Mesenchymal stem cell (in vitro differentiated cells and primary cell): ENCODE results near the gene SHC3.

Source experiments
- DNase-seq: peaks from one replicate; pipeline ENCODE4 v3.0.0-alpha.2; 2013
- H2AFZ ChIP-seq: one replicate; pipeline ENCODE4 v1.6.1; 2013; ENCODE audit warnings: low read depth, mild to moderate bottlenecking, control low read depth, inconsistent platforms, low read length, moderate library complexity
- H2AK5ac ChIP-seq: 2 replicates; pipeline ENCODE4 v1.6.1; 2013; ENCODE audit warnings: low read length, moderate library complexity, mild to moderate bottlenecking, inconsistent platforms; ENCODE audit not compliant: severe bottlenecking
- H2BK120ac ChIP-seq: one replicate; pipeline ENCODE4 v1.6.1; 2013; ENCODE audit warnings: low read depth, mild to moderate bottlenecking, inconsistent platforms, low read length, moderate library complexity
- H2BK12ac ChIP-seq, 2 experiments: one replicate each; pipeline ENCODE4 v1.6.1; 2013; ENCODE audit warnings: inconsistent platforms in 2 of 2, low read length in 2 of 2, mild to moderate bottlenecking in 2 of 2, moderate library complexity in 2 of 2, control low read depth in 1 of 2
- H2BK15ac ChIP-seq: one replicate; pipeline ENCODE4 v1.6.1; 2013; ENCODE audit warnings: mild to moderate bottlenecking, low read depth, inconsistent platforms; ENCODE audit not compliant: poor library complexity, severe bottlenecking
- H2BK5ac ChIP-seq: 2 replicates; pipeline ENCODE4 v1.6.1; 2013; ENCODE audit warnings: low read depth, mild to moderate bottlenecking, low read length, control low read depth, inconsistent platforms; ENCODE audit not compliant: poor library complexity, severe bottlenecking
- H3K14ac ChIP-seq, 2 experiments: one replicate each; pipeline ENCODE4 v1.6.1; 2013; ENCODE audit warnings: inconsistent platforms in 2 of 2, low read length in 2 of 2, control low read depth in 1 of 2, mild to moderate bottlenecking in 1 of 2, moderate library complexity in 1 of 2
- H3K18ac ChIP-seq, 2 experiments: one replicate each; pipeline ENCODE4 v1.6.1; 2013; ENCODE audit warnings: inconsistent platforms in 2 of 2, low read length in 2 of 2, control low read depth in 1 of 2, low read depth in 1 of 2, mild to moderate bottlenecking in 1 of 2
- H3K23ac ChIP-seq, 2 experiments: one replicate each; pipeline ENCODE4 v1.6.1; 2013; ENCODE audit warnings: inconsistent platforms in 2 of 2, low read length in 2 of 2, mild to moderate bottlenecking in 2 of 2, moderate library complexity in 2 of 2, control low read depth in 1 of 2
- H3K27ac ChIP-seq: 2 replicates; pipeline ENCODE4 v1.5.1; 2013; ENCODE audit warnings: mild to moderate bottlenecking, moderate library complexity, low read length, control low read depth, inconsistent platforms; ENCODE audit not compliant: poor library complexity, severe bottlenecking
- H3K27me3 ChIP-seq, 2 experiments: 2 replicates each; pipeline versions ENCODE4 v1.6.1 to v1.7.0; 2013; ENCODE audit warnings: low read length in 2 of 2, mild to moderate bottlenecking in 2 of 2, moderate library complexity in 2 of 2, control low read depth in 1 of 2, inconsistent platforms in 1 of 2; ENCODE audit not compliant: control insufficient read depth in 1 of 2, insufficient read depth in 1 of 2
- H3K36me3 ChIP-seq, 2 experiments: 2 replicates each; pipeline versions ENCODE4 v1.6.1 to v1.7.0; 2013; ENCODE audit warnings: low read length in 2 of 2, control low read depth in 1 of 2, inconsistent platforms in 1 of 2, low read depth in 1 of 2, mild to moderate bottlenecking in 1 of 2; ENCODE audit not compliant: insufficient read depth in 2 of 2, control insufficient read depth in 1 of 2
- H3K4ac ChIP-seq, 2 experiments: one replicate each; pipeline ENCODE4 v1.6.1; 2013; ENCODE audit warnings: inconsistent platforms in 2 of 2, low read length in 2 of 2, mild to moderate bottlenecking in 2 of 2, moderate library complexity in 2 of 2, control low read depth in 1 of 2, low read depth in 1 of 2
- H3K4me1 ChIP-seq: 2 replicates; pipeline ENCODE4 v1.6.1; 2013; ENCODE audit warnings: low read depth, low read length, control low read depth; ENCODE audit not compliant: control insufficient read depth, insufficient read depth
- H3K4me2 ChIP-seq: 2 replicates; pipeline ENCODE4 v1.6.1; 2013; ENCODE audit warnings: low read length, mild to moderate bottlenecking, inconsistent platforms; ENCODE audit not compliant: poor library complexity, severe bottlenecking
- H3K4me3 ChIP-seq, 2 experiments: 2 replicates each; pipeline versions ENCODE4 v1.5.1 to v1.7.0; 2013; ENCODE audit warnings: low read length in 2 of 2, mild to moderate bottlenecking in 2 of 2, control low read depth in 1 of 2, low read depth in 1 of 2; ENCODE audit not compliant: insufficient read depth in 1 of 2
- H3K79me1 ChIP-seq: replicated peaks from 2 replicates; pipeline ENCODE4 v1.6.1; 2013; ENCODE audit warnings: mild to moderate bottlenecking, control low read depth, low read length, inconsistent platforms; ENCODE audit not compliant: poor library complexity, severe bottlenecking
- H3K9ac ChIP-seq: 2 replicates; pipeline ENCODE4 v1.7.0; 2013; ENCODE audit warnings: mild to moderate bottlenecking, low read length, moderate library complexity
- H3K9me3 ChIP-seq: 2 replicates; pipeline ENCODE4 v1.7.0; 2013; ENCODE audit warnings: mild to moderate bottlenecking, low read length; ENCODE audit not compliant: control insufficient read depth
- H4K8ac ChIP-seq: one replicate; pipeline ENCODE4 v1.6.1; 2013; ENCODE audit warnings: inconsistent platforms, mild to moderate bottlenecking, low read length, moderate library complexity
- H4K91ac ChIP-seq: one replicate; pipeline ENCODE4 v1.6.1; 2013; ENCODE audit warnings: mild to moderate bottlenecking, low read length, inconsistent platforms
- WGBS: methylation state at CpG from one replicate; pipeline ENCODE4 v1.1.7; 2013; ENCODE audit warnings: mixed read lengths; 5-methylcytosine and 5-hydroxymethylcytosine counted together

The SHC3 gene

DNA sequence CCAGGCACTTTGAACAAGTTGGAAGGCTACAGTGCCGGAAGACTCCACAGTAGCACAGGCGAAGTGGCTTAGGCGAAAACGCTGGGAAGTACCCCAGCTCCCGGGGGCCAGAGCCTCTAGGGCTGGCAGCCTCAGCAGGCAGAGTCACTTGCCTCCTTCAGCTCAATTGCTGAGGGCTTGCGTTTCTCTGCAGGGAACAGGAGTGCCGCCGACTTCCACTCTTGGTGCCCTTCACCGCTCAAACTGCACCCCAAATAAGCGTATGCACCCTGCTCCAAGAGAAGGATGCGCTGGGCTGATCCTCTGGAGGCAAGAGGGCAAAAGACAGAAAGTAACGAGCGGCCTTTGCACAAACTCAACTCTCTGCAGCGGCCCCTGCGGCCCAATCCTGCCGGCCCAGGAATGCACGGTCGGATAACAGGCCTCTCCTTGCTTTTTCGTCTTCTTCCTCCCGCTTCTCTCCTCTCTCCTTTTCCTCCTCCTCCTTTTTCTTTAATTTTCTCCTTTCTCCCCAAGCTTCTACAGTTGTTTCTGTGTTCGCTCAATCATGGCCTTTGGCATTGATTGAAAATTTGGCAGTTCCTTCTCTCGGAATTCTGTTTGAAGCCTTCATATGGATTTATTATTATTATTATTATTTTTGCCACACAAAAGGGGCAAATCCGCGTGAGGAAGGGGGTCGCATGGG, 188.4 kb downstream of the SHC3 start:
- H3K4me2 ChIP-seq, result peak overlapping the region; percentile 99
- H2AK5ac ChIP-seq, result no peak overlapping the region
- H3K4ac ChIP-seq, result peak overlapping the region in 1 of 2 experiments; percentile 83
- peaks cover 8% of the 10 kb centered on the region for H3K79me1 ChIP-seq
- H3K4me1 ChIP-seq, result peaks cover 10% of the 10 kb centered on the region
- no peak for DNase-seq
- no peaks in the 10 kb centered on the region for H3K9me3 ChIP-seq
- H4K8ac ChIP-seq, result peak overlapping the region; percentile 64
- peak overlapping the region; percentile 65 for H2BK15ac ChIP-seq
- no peak overlapping the region for H3K23ac ChIP-seq
- H3K18ac ChIP-seq, result peak overlapping the region; percentile 50 to 83
- no peak overlapping the region for H2BK5ac ChIP-seq
- peak overlapping the region; percentile 34 to 40 for H2BK12ac ChIP-seq
- no peaks in the 10 kb centered on the region for H3K36me3 ChIP-seq
- H4K91ac ChIP-seq, result peak overlapping the region; percentile 55
- no peak overlapping the region for H2BK120ac ChIP-seq
- H3K27me3 ChIP-seq, result no peaks in the 10 kb centered on the region
- no peak overlapping the region for H3K27ac ChIP-seq
- H3K9ac ChIP-seq, result no peak overlapping the region
- 59% methylated on average over 23 of the region's 25 CpGs for WGBS
- no peak overlapping the region for H2AFZ ChIP-seq
- peak overlapping the region in 1 of 2 experiments; percentile 84 for H3K4me3 ChIP-seq
- peak overlapping the region in 1 of 2 experiments; percentile 38 for H3K14ac ChIP-seq

DNA sequence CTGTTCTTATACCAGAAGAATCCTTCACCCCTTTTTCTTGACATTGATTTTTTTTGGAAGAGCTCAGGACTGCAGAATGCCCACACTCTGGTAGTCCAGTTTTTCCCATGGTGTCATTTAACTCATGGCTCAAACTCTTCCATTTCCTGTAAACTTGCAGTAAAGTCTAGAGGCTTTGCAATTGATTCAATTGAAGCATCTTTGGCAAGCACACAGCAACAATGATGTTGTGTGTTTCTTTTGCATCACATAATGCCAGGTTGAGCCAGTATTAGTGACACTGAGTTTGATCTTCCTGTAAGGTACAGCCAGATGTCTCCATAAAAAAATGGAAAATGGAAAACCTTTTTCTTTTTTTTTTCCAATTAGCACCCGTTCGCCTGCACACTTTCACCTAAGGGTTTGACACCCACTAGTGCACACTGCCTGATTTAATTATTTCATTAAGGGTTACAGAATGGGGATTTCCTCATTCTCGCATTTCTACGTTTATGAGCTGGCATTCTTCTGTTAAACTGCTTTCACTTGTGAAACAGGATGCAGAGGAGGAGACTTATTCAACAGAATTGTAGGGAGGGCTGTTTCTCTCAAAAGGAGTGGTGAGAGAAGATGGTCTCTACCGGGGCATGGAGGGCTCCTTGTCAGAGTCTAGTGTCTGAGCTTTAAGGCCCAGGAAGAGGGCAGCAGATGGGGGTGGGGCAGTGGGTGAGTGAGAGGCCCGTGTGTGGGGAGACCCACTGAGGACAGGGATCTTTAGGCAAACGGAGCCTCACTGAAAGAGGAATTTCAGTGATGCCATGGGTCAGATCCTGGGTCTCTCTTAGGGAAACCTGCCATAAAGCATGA, 189.6 kb downstream of the SHC3 start:
- no peak overlapping the region for H2AK5ac ChIP-seq
- H3K4me3 ChIP-seq, result peak overlapping the region in 1 of 2 experiments; percentile 27
- no peak overlapping the region for H4K91ac ChIP-seq
- DNase-seq, result peak; percentile 77
- no peak overlapping the region for H2BK5ac ChIP-seq
- H3K27ac ChIP-seq, result peak overlapping the region; percentile 8
- WGBS, result 20% methylated on average over 5 of the region's 7 CpGs
- H2BK15ac ChIP-seq, result no peak overlapping the region
- no peaks in the 10 kb centered on the region for H3K36me3 ChIP-seq
- peaks cover 10% of the 10 kb centered on the region for H3K4me1 ChIP-seq
- no peak overlapping the region for H3K23ac ChIP-seq
- H3K9me3 ChIP-seq, result no peaks in the 10 kb centered on the region
- H2BK12ac ChIP-seq, result peak overlapping the region; percentile 22 to 78
- H2BK120ac ChIP-seq, result no peak overlapping the region
- H3K4ac ChIP-seq, result peak overlapping the region in 1 of 2 experiments; percentile 54
- H3K79me1 ChIP-seq, result peaks cover 3% of the 10 kb centered on the region
- H3K9ac ChIP-seq, result peak overlapping the region; percentile 52
- H4K8ac ChIP-seq, result peak overlapping the region; percentile 30
- no peak overlapping the region for H3K14ac ChIP-seq
- H2AFZ ChIP-seq, result no peak overlapping the region
- no peak overlapping the region for H3K4me2 ChIP-seq
- H3K18ac ChIP-seq, result peak overlapping the region in 1 of 2 experiments; percentile 58
- H3K27me3 ChIP-seq, result peaks cover 0 to 3% of the 10 kb centered on the region in 2 experiments

DNA sequence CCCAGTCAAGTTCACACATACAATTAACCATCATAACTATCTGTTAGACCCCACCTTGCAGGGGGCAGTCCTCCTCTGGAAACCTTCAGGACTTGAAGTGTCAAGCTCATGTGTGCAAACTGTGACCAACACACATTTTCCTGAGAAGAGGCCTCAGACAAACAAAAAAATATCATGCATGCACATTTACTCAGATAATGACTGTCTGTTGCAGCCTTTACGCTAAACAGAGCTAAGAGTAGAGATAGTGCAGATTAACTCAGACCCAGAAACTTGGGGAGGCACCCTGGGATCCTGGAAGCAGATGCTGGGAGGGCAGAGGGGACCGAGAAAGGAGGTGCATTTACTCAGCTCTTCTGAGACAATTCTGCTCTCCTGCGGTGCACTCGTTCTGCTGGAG, 191.0 kb downstream of the SHC3 start:
- no peak overlapping the region for H3K23ac ChIP-seq
- no peak overlapping the region for H2AFZ ChIP-seq
- H2AK5ac ChIP-seq, result no peak overlapping the region
- peaks cover 9% of the 10 kb centered on the region for H3K4me1 ChIP-seq
- H2BK5ac ChIP-seq, result no peak overlapping the region
- no peak for DNase-seq
- no peak overlapping the region for H3K4me3 ChIP-seq
- WGBS, result 95% methylated on average over 2 of the region's 4 CpGs
- H3K27me3 ChIP-seq, result peaks cover 0 to 3% of the 10 kb centered on the region in 2 experiments
- H3K9me3 ChIP-seq, result no peaks in the 10 kb centered on the region
- no peak overlapping the region for H4K8ac ChIP-seq
- no peaks in the 10 kb centered on the region for H3K79me1 ChIP-seq
- no peak overlapping the region for H4K91ac ChIP-seq
- no peak overlapping the region for H3K9ac ChIP-seq
- no peak overlapping the region for H3K4me2 ChIP-seq
- H2BK12ac ChIP-seq, result no peak overlapping the region
- no peak overlapping the region for H2BK120ac ChIP-seq
- no peak overlapping the region for H3K4ac ChIP-seq
- no peak overlapping the region for H3K18ac ChIP-seq
- no peaks in the 10 kb centered on the region for H3K36me3 ChIP-seq
- H3K14ac ChIP-seq, result no peak overlapping the region
- no peak overlapping the region for H3K27ac ChIP-seq
- H2BK15ac ChIP-seq, result no peak overlapping the region

DNA sequence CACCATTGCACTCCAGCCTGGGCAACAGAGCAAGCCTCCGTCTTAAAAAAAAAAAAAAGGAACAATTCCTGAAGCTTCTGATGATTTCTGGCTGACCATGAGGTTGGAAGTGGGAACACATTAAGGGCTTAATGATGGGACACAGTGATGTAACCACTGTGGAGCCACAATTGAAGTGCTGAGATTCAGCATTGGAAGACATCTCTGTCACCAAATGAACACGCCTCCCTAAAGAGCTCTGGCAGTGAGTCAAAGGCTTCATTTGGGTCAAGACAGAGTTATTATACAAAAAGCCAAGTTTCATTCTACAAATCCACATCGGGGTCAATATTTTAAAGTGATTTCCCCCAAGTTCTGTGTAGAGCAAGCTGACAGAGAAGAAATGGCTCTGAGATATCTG, 191.8 kb downstream of the SHC3 start:
- H2AFZ ChIP-seq, result no peak overlapping the region
- no peak overlapping the region for H2BK5ac ChIP-seq
- H3K14ac ChIP-seq, result no peak overlapping the region
- no peak overlapping the region for H3K4me2 ChIP-seq
- H3K36me3 ChIP-seq, result no peaks in the 10 kb centered on the region
- H3K18ac ChIP-seq, result no peak overlapping the region
- no peak overlapping the region for H2BK120ac ChIP-seq
- H3K27ac ChIP-seq, result no peak overlapping the region
- no peak overlapping the region for H3K9ac ChIP-seq
- H4K91ac ChIP-seq, result no peak overlapping the region
- no peak overlapping the region for H3K4me3 ChIP-seq
- no peak overlapping the region for H2BK12ac ChIP-seq
- H3K79me1 ChIP-seq, result no peaks in the 10 kb centered on the region
- H3K4ac ChIP-seq, result no peak overlapping the region
- no peak overlapping the region for H2BK15ac ChIP-seq
- peaks cover 7% of the 10 kb centered on the region for H3K4me1 ChIP-seq
- DNase-seq, result no peak
- peaks cover 4% of the 10 kb centered on the region for H3K9me3 ChIP-seq
- H2AK5ac ChIP-seq, result no peak overlapping the region
- H3K23ac ChIP-seq, result no peak overlapping the region
- H3K27me3 ChIP-seq, result peaks cover 0 to 3% of the 10 kb centered on the region in 2 experiments
- WGBS, result 90% methylated on average over 2 of the region's 3 CpGs
- no peak overlapping the region for H4K8ac ChIP-seq
